Occipital lobe (tissue), 2 donors: ENCODE data around the gene ANKLE2. TPM values are rescaled to one million over a fixed set of nuclear protein-coding genes. Genes with fewer than 3 reads are reported as not detected.
"Not testable (repeated sequence)": the region's sequence is repeated elsewhere in the genome, so short reads cannot be mapped to it uniquely, and the experiment has no call there.

Experiments used
- DNase-seq: peaks from one replicate; lab custom pipeline; 2025; lab: John Stamatoyannopoulos, UW
- total RNA-seq: library from RNA; depleted of rRNA; stranded (reverse); fragments of >200 nt; gene quantifications from one replicate; pipeline ENCODE4 v1.2.3, GENCODE V29; 2014

The ANKLE2 gene
- total RNA-seq, 1 donor from 2014 or later, result 46.2 TPM

DNA sequence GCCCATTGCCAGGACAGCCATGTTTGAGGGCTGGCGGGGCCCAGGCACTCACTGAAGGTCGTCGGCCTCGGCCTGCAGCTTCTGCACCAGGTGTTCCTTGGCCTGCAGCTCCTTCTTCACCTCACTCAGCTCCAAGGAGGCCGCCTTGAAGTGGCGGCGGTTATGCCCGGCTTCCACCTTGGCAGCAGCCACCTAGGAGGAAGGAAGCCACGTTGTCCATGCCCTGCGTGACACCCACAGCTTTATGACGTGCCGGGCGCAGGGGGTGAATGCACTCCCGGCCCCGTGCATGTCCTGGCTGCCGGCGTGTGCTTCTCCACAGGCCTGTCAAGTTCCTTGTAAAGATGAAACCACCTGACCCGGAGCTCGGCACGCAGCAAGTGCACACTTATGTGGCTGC is 16.0 kb upstream of the ANKLE2 start:
- DNase-seq, result no peak

GRCh38 chr12:132776816-132777568 is 15.4 kb upstream of the ANKLE2 start:
- no peak for DNase-seq

GRCh38 chr12:132776230-132776625 is 14.6 kb upstream of the ANKLE2 start:
- not testable (repeated sequence) for DNase-seq

GRCh38 chr12:132775502-132776229 is 14.0 kb upstream of the ANKLE2 start:
- no peak for DNase-seq

- DNase-seq, result no peak
Measured at GRCh38 chr12:132774646-132775275, 13.1 kb upstream of the ANKLE2 start.

DNA sequence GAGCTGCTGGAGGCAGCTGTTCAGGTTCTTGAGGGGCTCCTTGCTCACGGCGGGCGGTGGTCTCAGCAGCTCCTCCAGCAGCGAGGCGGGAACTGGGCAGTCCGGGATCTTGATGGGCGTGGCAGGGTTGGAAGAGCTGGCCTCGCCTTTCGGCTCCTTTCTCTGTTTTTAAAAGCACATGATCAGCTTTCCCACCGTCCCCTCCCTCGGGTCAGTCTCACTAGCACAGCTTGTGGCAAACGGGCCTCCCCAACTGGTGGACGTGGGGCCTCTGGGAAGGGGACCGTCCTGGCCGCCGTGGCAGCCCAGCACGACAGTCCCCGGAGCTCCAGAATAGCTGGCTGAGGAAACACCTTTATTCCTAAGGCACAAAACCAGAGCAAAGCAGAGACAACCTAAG is 12.5 kb upstream of the ANKLE2 start:
- DNase-seq, result no peak

DNA sequence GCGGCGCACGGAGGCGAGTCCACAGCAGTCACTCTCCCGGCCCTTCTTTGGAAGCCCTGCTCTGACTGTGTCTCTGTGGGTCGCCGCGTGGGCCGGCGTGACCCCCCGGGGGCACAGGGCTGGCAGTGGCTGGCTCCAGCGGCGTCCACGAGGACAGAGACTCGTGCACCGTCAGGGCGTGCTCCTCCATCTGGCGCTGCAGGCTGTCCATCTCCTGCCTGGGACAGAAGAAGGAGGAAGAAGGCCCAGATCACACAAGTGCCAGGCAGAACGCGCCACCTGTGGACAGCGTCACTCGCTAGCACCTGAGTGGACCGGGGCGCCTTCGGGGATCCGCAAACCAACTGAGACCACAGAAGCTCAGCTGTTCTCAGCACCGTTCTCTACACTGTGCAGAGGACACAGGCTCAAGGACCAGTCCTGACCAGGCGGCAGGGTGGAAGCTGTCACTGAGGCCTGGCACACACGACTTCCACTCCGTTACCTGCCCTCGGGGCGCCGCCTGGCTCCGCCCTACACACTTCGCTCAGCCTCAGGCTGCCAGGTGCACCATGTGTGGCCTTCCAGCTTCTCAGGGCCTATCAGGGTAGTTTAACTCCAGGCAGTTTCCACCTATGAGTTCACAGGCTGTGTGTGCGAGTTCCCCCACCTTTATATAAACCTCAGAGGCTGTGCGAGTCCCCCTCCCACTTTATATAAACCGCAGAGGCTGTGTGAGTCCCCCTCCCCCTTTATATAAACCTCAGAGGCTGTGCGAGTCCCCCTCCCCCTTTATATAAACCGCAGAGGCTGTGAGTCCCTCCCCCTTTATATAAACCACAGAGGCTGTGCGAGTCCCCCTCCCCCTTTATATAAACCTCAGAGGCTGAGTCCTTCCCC is 11.7 kb upstream of the ANKLE2 start:
- no peak for DNase-seq

DNA sequence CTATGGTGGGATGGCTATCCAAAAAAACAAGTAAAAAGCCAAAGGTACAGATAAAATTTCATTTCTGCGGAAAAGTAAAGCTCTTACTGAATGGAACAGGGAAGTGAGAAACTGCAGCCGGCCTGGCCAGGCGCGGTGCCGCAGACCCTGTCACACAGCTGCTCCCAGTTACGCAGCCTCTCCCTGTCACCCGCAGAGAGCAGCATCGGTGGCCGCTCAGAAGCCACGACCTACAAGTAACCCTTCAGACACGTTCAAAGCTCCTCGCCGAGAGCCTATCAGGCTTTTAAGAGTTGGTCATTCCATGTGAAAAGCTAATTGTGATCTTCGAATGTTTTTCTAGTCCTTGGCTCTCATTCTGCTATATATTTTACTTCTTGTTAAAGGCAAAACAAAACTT is 11.0 kb upstream of the ANKLE2 start:
- no peak for DNase-seq

- no peak for DNase-seq
Measured at GRCh38 chr12:132771126-132771838, 9.7 kb upstream of the ANKLE2 start.

- no peak for DNase-seq
Measured at GRCh38 chr12:132766380-132767085, 4.9 kb upstream of the ANKLE2 start.

- DNase-seq, result no peak
Measured at GRCh38 chr12:132765361-132765760, 3.7 kb upstream of the ANKLE2 start.

GRCh38 chr12:132764231-132764630 is 2.6 kb upstream of the ANKLE2 start:
- DNase-seq, result no peak

DNA sequence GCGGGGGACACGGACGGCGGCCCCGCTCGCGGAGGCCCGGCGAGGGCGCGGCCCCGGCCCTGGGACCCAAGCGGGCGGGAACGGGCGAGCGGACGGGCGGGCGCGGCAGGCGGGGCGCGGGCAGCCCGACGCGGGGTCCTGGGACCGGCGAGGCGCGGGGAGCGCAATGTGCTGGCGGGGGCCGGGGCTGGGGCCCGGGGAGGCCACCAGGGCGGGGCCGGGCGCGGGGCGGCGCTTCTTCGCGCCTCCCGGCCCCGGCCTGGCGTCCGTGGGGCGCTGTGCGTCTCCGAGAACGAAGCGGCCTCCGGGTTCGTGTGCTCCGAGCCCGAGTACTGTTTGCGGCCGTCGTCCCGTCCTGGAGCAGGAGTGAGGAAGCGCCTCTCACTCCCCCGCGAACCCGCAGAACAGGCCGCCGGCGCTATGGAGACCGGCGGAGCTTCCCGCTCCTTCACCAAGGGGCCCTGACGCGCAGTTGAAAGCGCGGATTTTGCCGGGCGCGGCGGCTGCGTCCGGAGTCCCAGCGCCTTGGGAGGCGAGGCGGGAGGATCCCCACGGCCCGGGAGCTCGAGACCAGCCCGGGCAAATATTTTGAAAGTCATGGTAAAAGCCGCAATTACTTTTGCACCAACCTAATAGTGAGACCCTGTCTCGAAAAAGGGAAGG is 420 bp upstream of the ANKLE2 start:
- peak; percentile 65 for DNase-seq

- no peak for DNase-seq
Measured at GRCh38 chr12:132759359-132759758, 2.3 kb downstream of the ANKLE2 start.

GRCh38 chr12:132758825-132759224 is 2.8 kb downstream of the ANKLE2 start:
- not testable (repeated sequence) for DNase-seq

- no peak for DNase-seq
Measured at GRCh38 chr12:132754160-132754932, 7.3 kb downstream of the ANKLE2 start.

- DNase-seq, result not testable (repeated sequence)
Measured at GRCh38 chr12:132753670-132754069, 8.0 kb downstream of the ANKLE2 start.

- DNase-seq, result no peak
Measured at GRCh38 chr12:132748319-132748718, 13.3 kb downstream of the ANKLE2 start.

- DNase-seq, result no peak
Measured at GRCh38 chr12:132747896-132748295, 13.7 kb downstream of the ANKLE2 start.
